GM12875 (cell line): ENCODE measurements around the gene WSB1.

Experiments
- H3K4me3 ChIP-seq: one replicate; pipeline ENCODE4 v1.5.1; 2011; ENCODE audit warnings: low read depth, low read length, control low read depth
- TF ChIP-seq, protein P1 (sequence below): IDR thresholded peaks from 2 replicates; pipeline ENCODE4 v1.5.1; 2011; ENCODE audit warnings: low read depth, mild to moderate bottlenecking, control low read depth, inconsistent platforms, low read length, moderate library complexity, borderline replicate concordance; ENCODE audit not compliant: insufficient read depth

Gene WSB1

DNA sequence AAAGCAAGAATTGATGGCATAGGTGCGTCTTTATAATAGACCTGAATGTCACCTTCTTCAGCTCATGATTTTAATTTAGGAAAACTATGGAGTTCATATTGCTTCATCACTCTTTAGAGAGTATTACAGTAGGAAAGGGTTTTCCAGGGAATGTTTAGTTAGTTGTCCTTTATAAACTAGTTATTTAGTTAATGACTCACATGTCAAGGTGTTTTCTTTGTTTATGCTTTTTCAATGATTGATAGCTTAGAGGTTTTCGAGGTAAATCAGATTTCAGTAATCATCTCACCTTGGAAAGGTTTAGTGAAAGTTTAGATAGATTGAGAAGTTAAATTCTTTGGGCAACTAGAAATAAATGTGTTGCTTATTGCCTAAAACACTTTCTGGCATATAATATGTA, 9.8 kb downstream of the WSB1 start:
- TF ChIP-seq, protein P1, sequence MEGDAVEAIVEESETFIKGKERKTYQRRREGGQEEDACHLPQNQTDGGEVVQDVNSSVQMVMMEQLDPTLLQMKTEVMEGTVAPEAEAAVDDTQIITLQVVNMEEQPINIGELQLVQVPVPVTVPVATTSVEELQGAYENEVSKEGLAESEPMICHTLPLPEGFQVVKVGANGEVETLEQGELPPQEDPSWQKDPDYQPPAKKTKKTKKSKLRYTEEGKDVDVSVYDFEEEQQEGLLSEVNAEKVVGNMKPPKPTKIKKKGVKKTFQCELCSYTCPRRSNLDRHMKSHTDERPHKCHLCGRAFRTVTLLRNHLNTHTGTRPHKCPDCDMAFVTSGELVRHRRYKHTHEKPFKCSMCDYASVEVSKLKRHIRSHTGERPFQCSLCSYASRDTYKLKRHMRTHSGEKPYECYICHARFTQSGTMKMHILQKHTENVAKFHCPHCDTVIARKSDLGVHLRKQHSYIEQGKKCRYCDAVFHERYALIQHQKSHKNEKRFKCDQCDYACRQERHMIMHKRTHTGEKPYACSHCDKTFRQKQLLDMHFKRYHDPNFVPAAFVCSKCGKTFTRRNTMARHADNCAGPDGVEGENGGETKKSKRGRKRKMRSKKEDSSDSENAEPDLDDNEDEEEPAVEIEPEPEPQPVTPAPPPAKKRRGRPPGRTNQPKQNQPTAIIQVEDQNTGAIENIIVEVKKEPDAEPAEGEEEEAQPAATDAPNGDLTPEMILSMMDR = no peak

DNA sequence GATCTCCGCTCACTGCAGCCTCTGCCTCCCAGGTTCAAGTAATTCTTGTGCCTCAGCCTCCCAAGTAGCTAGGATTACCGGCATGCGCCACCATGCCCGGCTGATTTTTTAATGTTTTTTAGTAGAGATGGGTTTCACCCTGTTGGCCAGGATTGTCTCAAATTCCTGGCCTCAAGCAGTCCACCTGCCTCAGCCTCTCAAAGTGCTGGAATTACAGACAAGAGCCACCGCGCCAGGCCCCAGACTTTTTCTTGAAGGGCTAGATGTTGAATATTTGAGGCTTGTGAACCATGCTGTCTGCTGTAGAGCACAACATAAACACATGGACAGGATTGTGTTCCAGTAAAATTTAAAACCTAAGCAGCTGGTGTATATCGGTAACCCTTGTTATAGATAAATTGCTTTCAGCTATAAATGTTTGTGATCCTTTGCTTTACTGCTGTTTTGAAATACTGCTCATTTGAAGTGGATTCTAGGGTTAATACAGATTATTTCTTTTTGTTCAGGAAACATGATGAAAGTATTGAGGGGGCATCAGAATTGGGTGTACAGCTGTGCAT, 12.4 kb downstream of the WSB1 start:
- no peak overlapping the region for H3K4me3 ChIP-seq
- TF ChIP-seq, protein P1 = no peak

More for the DNA sequence above, 9.8 kb downstream of the WSB1 start:
- no peak overlapping the region for H3K4me3 ChIP-seq

DNA sequence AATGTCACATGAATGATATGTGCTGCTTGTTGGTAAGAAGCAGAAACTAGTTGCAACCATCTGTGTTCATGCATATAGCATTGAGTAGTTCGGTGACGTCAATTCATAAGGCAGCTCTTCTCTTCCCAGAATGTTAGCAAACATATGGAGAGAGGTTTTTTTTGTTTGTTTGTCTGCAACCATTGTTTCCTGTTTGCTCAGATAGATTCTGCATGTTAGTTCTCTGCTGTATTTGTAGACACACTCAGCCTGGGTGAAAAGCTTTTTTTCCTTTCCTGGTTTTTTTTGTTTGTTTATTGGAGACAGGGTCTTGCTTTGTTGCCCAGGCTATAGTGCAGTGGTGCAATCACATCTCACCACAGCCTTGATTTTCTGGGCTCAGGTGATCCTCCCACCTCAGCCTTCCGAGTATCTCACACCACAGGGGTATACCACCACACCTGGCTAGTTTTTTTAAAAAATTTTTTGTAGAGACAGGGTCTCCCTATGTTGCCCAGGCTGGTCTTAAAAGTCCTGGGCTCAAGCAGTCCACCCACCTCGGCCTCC, 16.7 kb downstream of the WSB1 start:
- TF ChIP-seq, protein P1 = no peak
- no peak overlapping the region for H3K4me3 ChIP-seq

DNA sequence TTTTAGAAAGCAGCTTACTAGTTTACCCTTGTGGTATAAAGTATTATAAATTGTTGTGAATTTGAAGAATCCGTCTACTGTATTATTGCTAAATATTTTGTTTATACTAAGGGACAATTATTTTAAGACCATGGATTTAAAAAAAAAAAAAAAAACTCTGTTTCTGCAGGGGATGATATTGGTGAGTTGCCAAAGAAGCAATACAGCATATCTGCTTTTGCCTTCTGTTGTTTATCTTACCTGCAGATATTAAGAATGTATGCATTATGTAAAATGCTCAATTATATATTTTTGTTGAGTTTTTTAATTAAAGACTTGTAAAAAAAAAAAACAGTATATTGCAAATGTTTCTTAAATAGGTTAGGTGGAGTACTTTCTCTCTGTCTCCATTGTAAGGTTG, 19.4 kb downstream of the WSB1 start:
- no peak overlapping the region for H3K4me3 ChIP-seq
- TF ChIP-seq, protein P1 = no peak

DNA sequence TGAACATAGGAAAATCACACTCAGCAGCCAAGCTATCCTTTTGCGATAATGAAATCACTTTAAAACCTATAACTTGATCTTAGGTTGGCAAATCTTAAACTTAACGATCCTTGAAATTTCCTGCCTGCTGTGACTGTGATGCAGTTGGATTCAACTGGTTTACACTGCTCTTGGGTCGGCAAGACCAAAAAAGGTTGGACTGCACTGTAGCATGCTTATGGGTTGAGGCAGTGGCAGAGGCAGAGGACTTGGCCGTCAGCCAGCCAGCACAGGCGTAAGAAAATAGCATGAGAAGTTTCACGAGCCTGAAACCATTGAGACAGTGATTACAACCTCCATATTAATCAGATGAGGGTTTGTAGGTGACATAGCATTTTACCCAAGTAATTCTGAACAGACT, 21.4 kb downstream of the WSB1 start:
- TF ChIP-seq, protein P1 = no peak
- H3K4me3 ChIP-seq = no peak overlapping the region

DNA sequence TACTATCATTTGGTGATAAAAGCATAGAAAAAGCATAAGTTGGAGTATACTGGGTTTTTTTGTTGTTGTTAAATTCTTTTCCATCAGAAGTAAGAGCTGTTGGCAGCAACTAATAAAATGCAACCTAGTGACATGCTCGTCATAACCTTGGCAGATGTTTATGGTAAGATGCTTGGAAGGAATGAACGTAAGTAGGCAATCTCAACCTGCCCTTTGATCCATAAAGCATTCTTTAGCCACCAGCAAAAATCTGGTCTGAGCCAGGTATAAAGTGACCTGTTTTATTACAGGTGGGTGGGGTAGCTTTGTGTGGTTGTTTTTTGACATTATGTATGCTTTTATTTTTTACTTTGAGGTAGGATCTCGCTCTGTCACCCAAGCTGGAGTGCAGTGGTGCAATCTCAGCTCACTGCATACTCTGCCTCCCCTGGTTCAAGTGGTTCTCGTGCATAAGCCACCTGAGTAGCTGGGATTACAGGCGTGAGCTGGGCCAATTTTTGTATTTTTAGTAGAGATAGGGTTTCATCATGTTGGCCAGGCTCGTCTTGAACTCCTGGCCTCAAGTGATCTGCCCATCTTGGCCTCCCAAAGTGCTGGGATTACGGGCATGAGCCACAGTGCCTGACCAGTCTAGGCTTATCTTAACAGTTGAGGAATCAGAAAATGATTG, 22.0 kb downstream of the WSB1 start:
- no peak overlapping the region for H3K4me3 ChIP-seq
- TF ChIP-seq, protein P1 = no peak

DNA sequence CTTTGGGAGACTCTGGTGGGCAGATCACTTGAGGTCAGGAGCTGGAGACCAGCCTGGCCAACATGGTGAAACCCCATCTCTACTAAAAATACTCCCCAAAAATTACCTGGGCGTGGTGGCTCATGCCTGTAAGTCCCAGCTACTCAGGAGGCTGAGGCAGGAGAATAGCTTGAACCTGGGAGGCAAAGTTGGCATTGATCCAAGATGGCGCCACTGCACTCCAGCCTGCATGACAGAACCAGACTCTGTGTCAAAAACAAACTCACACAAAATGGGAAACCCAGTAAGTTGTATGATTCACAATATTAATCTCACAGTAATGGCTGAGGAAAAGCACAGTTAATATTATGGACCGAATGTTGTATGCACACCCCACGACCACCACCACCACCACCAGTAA, 24.3 kb downstream of the WSB1 start:
- TF ChIP-seq, protein P1 = no peak

More for the DNA sequence above, 24.3 kb downstream of the WSB1 start:
- H3K4me3 ChIP-seq = no peak overlapping the region
